AG09319 (cell line): ENCODE results near the gene DLG5.

Experiments used
- DNase-seq: peaks from one replicate; pipeline ENCODE4 v3.0.0-alpha.2; 2010; ENCODE audit warnings: low read depth; ENCODE audit errors: extremely low read depth
- TF ChIP-seq, protein P1 (sequence below): IDR thresholded peaks from 2 replicates; pipeline ENCODE4 v1.5.1; 2011; ENCODE audit warnings: low read depth, mild to moderate bottlenecking, inconsistent platforms, low read length, moderate library complexity

Gene DLG5

DNA sequence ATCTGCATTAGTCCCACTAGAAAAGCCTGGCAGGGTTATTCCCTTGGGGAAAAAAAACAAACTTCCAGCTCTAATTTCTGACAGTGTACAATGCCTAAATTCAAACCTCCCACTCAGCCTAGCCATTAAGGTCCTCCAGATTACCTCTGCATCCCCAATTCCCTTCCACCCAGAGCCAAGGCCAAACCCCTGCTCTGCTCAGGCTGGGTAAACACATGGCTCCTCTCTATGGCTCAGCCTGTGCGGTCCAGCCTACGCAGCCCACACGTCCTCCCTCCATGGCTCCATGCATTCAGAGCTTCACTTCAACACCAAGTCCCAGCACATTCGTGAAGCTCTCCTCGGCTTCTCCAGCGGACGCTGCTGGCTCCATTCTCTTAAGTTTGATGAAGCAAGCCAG, 5.2 kb downstream of the DLG5 start:
- TF ChIP-seq, protein P1, sequence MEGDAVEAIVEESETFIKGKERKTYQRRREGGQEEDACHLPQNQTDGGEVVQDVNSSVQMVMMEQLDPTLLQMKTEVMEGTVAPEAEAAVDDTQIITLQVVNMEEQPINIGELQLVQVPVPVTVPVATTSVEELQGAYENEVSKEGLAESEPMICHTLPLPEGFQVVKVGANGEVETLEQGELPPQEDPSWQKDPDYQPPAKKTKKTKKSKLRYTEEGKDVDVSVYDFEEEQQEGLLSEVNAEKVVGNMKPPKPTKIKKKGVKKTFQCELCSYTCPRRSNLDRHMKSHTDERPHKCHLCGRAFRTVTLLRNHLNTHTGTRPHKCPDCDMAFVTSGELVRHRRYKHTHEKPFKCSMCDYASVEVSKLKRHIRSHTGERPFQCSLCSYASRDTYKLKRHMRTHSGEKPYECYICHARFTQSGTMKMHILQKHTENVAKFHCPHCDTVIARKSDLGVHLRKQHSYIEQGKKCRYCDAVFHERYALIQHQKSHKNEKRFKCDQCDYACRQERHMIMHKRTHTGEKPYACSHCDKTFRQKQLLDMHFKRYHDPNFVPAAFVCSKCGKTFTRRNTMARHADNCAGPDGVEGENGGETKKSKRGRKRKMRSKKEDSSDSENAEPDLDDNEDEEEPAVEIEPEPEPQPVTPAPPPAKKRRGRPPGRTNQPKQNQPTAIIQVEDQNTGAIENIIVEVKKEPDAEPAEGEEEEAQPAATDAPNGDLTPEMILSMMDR, result no peak
- DNase-seq, result no peak

DNA sequence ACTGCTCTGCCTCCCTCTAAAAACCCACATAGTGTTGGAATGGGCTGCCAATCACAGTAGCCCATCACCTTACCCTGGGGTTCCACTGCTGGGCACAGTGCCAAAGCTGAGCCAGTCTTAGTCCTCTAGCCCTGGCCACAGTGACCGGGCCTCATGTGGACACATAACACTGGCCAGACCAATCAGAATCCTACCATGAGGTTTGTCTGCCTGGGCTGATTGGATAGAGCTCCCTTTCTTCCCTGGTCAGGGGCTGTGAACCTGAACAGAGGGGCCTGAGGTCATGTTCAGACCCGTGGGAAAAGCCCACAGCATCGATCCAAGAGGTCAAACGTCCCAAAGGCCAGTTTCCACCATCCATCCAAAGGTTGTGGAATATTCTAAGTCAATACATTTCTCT, 6.1 kb downstream of the DLG5 start:
- TF ChIP-seq, protein P1, result no peak
- no peak for DNase-seq

DNA sequence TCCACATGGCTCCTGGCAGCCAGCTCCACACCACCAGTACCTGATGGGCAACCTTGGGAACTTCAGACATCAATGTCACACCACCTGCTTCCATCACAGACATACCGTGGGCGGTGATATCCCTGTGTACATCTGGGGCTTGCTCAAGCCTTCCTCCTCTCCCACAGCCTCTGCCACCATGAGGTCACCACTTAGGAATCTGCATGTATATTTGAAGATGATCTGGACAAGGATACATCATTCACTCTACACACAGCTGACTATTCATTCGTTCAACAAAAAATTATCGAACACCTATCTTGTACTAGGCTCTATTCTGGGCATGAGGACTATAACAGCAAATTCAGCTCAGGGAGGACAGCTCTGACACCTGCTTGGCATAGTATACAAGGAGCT, 6.8 kb downstream of the DLG5 start:
- DNase-seq, result no peak
- TF ChIP-seq, protein P1, result no peak

DNA sequence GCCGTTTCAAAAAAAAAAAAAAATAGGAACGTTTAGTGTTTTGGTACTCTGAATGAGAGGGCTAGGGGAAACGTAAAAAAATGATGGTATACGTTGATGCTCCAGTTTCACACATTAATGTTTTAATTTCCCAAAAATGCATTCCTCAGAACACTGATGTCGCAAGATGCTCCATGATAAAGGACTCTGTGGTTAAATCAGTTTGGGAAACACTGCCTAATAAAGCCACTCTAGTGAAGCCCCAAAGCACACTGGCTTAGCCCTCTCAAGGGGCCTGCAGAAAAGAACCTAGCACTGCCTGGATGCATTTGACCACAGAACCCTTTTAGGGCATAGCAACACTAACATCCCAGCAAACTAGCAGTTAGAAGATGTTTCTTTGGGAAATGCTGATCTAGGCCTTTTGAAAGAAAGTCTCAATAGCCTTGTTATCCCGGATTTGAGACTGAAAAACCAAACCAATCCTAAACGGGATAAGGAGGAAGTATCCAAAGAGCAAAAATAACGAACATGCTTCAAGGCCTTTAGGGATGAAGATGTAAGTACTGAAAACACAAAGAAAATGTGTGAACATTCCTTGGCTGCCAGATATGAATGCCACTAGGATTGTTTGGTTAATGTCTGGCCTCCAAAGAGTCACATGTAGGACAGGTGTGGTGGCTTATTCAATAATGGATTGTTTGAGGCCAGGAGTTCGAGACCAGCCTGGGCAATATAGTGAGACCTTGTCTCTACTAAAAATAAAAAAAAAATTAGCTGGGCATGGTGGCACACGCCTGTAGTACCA, 11.0 kb downstream of the DLG5 start:
- TF ChIP-seq, protein P1, result no peak
- no peak for DNase-seq

DNA sequence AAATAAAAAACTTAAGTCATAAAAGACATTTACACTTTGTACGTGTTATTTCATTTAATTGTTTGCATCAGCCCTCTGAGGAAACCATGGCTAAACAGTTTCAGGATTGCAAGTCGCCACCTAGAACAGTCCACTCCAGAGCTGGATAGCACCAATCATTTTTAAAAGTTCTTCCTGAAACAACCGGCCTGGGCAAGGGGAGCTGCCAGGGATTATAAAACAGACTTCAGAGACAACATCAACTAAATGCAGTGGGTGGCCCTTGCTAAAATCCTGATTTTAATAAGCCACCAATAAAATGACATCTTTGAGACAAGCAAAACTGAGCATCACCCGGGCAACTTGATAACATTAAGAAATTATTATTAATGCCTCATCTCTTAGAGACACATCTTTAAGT, 13.5 kb downstream of the DLG5 start:
- TF ChIP-seq, protein P1, result no peak
- no peak for DNase-seq

DNA sequence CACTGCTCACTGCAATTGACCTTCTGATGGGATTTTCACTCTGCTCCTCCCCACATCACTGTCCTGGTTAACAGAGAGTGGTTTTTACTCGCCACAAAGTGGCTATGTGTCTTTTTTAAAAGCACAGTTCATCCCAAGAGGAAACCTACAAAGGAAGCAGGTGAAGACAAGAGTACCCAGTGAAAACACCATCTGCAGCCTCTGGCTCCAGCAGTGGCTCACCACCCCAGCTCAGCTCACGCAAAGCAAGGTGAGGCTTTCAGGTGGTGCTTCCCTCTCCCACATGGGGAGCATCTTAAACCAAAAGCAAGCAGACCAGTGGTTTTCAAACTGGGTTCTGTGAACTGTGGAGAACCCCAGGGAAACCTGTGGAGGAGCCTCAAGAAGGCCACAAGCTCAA, 14.0 kb downstream of the DLG5 start:
- TF ChIP-seq, protein P1, result no peak
- no peak for DNase-seq

DNA sequence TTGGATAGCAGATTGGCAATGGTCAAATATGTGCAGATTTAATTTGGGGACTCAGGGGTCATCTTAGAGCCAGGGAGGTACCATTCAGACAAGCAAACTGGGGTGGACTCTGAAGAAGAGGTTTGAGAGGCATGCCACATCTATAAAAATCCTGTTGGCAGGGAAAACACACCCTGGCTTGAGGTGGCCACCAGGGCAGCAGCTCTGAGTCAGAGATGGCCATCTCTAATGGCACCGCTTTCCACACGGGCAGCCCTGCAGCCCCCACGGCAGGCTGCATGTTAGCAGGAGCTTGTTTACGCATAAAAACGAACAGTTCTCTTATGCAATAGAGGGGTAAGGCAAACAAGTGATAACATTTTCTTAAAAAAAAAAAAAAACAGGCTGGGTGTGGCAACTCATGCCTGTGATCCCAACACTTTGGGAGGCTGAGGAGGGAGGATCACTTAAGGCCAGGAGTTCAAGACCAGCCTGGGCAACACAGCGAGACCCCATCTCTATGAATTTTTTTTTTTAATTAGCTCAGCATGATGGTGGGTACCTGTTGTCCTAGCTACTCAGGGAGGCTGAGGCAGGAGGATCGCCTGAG, 14.9 kb downstream of the DLG5 start:
- no peak for DNase-seq
- TF ChIP-seq, protein P1, result no peak
